Coronary artery (tissue), 2 donors: Measurements from ENCODE around the gene REXO1.

Source experiments
- DNase-seq: peaks from one replicate; pipeline ENCODE4 v3.0.0-alpha.2; 2017; ENCODE audit warnings: low spot score
- H3K27ac ChIP-seq, 2 donors: fragments of 200-600 bp; sonication (generic); one replicate each; pipeline ENCODE4 v1.5.1; 2016 to 2019
- H3K4me3 ChIP-seq: fragments of 200-600 bp; sonication (generic); 2 replicates; pipeline ENCODE4 v1.5.1; 2016; ENCODE audit warnings: mild to moderate bottlenecking, moderate library complexity
- CTCF ChIP-seq: fragments of 200-600 bp; sonication (generic); IDR thresholded peaks from one replicate; pipeline ENCODE4 v1.5.1; 2019; ENCODE audit warnings: antibody characterized with exemption

The REXO1 gene

GRCh38 chr19:1777149-1777548 is 71.1 kb downstream of the REXO1 start:
- no peak for DNase-seq
- no peak for TF ChIP-seq CTCF
- H3K27ac ChIP-seq, result no peak overlapping the region
- no peak overlapping the region for H3K4me3 ChIP-seq

GRCh38 chr19:1776606-1777147 is 71.6 kb downstream of the REXO1 start:
- DNase-seq, result no peak
- Histone ChIP-seq H3K4me3 (no peak overlapping the region), H3K27ac (no peak overlapping the region)
- TF ChIP-seq CTCF, result no peak

GRCh38 chr19:1775951-1776605 is 72.2 kb downstream of the REXO1 start:
- TF ChIP-seq CTCF, result no peak
- DNase-seq, result no peak
- Histone ChIP-seq H3K27ac (no peak overlapping the region), H3K4me3 (no peak overlapping the region)

GRCh38 chr19:1774989-1775772 is 73.1 kb downstream of the REXO1 start:
- no peak for TF ChIP-seq CTCF
- no peak for DNase-seq
- Histone ChIP-seq H3K4me3 (no peak overlapping the region), H3K27ac (no peak overlapping the region)

- H3K4me3 ChIP-seq, result no peak overlapping the region
- H3K27ac ChIP-seq, result no peak overlapping the region
- DNase-seq, result no peak
- TF ChIP-seq CTCF, result no peak
Measured at GRCh38 chr19:1773184-1773583, 75.1 kb downstream of the REXO1 start.

GRCh38 chr19:1770866-1771576 is 77.3 kb downstream of the REXO1 start:
- no peak for DNase-seq
- no peak overlapping the region for H3K4me3 ChIP-seq
- no peak for TF ChIP-seq CTCF
- no peak overlapping the region for H3K27ac ChIP-seq
